Neuronal stem cell (in vitro differentiated cells): ENCODE measurements around the gene RPP25L.

Source experiments
- DNase-seq: peaks from one replicate; pipeline ENCODE4 v3.0.0-alpha.2; 2013; ENCODE audit warnings: low spot score
- H2AFZ ChIP-seq: one replicate; pipeline ENCODE4 v1.6.1; 2013; ENCODE audit warnings: mild to moderate bottlenecking, low read length, inconsistent platforms
- H2AK5ac ChIP-seq: 2 replicates; pipeline ENCODE4 v1.6.1; 2013; ENCODE audit warnings: low read depth, mild to moderate bottlenecking, inconsistent platforms, low read length, moderate library complexity, mixed read lengths
- H2BK120ac ChIP-seq: 2 replicates; pipeline ENCODE4 v1.6.1; 2013; ENCODE audit warnings: low read depth, mild to moderate bottlenecking, inconsistent platforms, low read length, moderate library complexity, mixed read lengths
- H2BK12ac ChIP-seq: one replicate; pipeline ENCODE4 v1.6.1; 2013; ENCODE audit warnings: low read length, inconsistent platforms
- H2BK15ac ChIP-seq: 2 replicates; pipeline ENCODE4 v1.6.1; 2013; ENCODE audit warnings: mild to moderate bottlenecking, low read length, inconsistent platforms, mixed read lengths
- H2BK5ac ChIP-seq: one replicate; pipeline ENCODE4 v1.6.1; 2013; ENCODE audit warnings: inconsistent platforms, mild to moderate bottlenecking, low read length, moderate library complexity
- H3K14ac ChIP-seq: one replicate; pipeline ENCODE4 v1.6.1; 2013; ENCODE audit warnings: low read length, inconsistent platforms
- H3K18ac ChIP-seq: 2 replicates; pipeline ENCODE4 v1.6.1; 2013; ENCODE audit warnings: low read length, inconsistent platforms
- H3K23ac ChIP-seq: 2 replicates; pipeline ENCODE4 v1.6.1; 2013; ENCODE audit warnings: low read depth, mild to moderate bottlenecking, mixed read lengths, low read length, inconsistent platforms; ENCODE audit not compliant: poor library complexity
- H3K27ac ChIP-seq: replicated peaks from 3 replicates; pipeline ENCODE4 v1.5.1; 2013; ENCODE audit warnings: low read length, inconsistent platforms
- H3K27me3 ChIP-seq, 3 experiments: 2 replicates each; pipeline ENCODE4 v1.6.1; 2013; ENCODE audit warnings: low read length in 3 of 3, mild to moderate bottlenecking in 2 of 3, inconsistent platforms in 1 of 3, low read depth in 1 of 3, mixed read lengths in 1 of 3, moderate library complexity in 1 of 3; ENCODE audit not compliant: control insufficient read depth in 3 of 3, insufficient read depth in 3 of 3
- H3K36me3 ChIP-seq, 2 donors: replicated peaks in 1 of 2; 2 replicates each; pipeline ENCODE4 v1.6.1; 2013; ENCODE audit warnings: low read length in 2 of 2; ENCODE audit not compliant: control insufficient read depth in 2 of 2, insufficient read depth in 2 of 2
- H3K4ac ChIP-seq: 2 replicates; pipeline ENCODE4 v1.6.1; 2013; ENCODE audit warnings: inconsistent platforms, mild to moderate bottlenecking, low read length, moderate library complexity
- H3K4me1 ChIP-seq, 2 donors: 1 replicate in 1 of 2; 2 replicates in 1 of 2; pipeline ENCODE4 v1.6.1; 2013; ENCODE audit warnings: low read length in 2 of 2, low read depth in 1 of 2; ENCODE audit not compliant: control insufficient read depth in 2 of 2, insufficient read depth in 1 of 2
- H3K4me2 ChIP-seq: one replicate; pipeline ENCODE4 v1.6.1; 2013; ENCODE audit warnings: mild to moderate bottlenecking, low read length, inconsistent platforms; ENCODE audit not compliant: insufficient read depth, poor library complexity, severe bottlenecking
- H3K4me3 ChIP-seq, 2 donors: 2 replicates each; pipeline ENCODE4 v1.5.1; 2013; ENCODE audit warnings: low read length in 2 of 2, mild to moderate bottlenecking in 2 of 2, inconsistent platforms in 1 of 2, moderate library complexity in 1 of 2
- H3K79me1 ChIP-seq: one replicate; pipeline ENCODE4 v1.6.1; 2013; ENCODE audit warnings: low read depth, mild to moderate bottlenecking, inconsistent platforms, low read length, moderate library complexity
- H3K9ac ChIP-seq: one replicate; pipeline ENCODE4 v1.6.1; 2013; ENCODE audit warnings: mild to moderate bottlenecking, low read depth, low read length, inconsistent platforms; ENCODE audit not compliant: poor library complexity
- H3K9me3 ChIP-seq, 2 donors: replicated peaks in 1 of 2; 2 replicates each; pipeline versions ENCODE3 to v1.6.1; 2013; ENCODE audit warnings: low read length in 2 of 2, mild to moderate bottlenecking in 2 of 2, inconsistent platforms in 1 of 2, low read depth in 1 of 2, mixed read lengths in 1 of 2, moderate library complexity in 1 of 2; ENCODE audit not compliant: control insufficient read depth in 2 of 2, insufficient read depth in 1 of 2
- H4K8ac ChIP-seq: one replicate; pipeline ENCODE4 v1.6.1; 2013; ENCODE audit warnings: low read depth, mild to moderate bottlenecking, inconsistent platforms, low read length, moderate library complexity
- H4K91ac ChIP-seq: one replicate; pipeline ENCODE4 v1.6.1; 2013; ENCODE audit warnings: low read length, low read depth, mild to moderate bottlenecking, inconsistent platforms; ENCODE audit not compliant: poor library complexity
- WGBS, 2 donors: extraction: QIAGEN DNeasy Blood & Tissue Kit; methylation state at CpG; one replicate each; pipeline ENCODE4 v1.1.7; 2013; ENCODE audit warnings: missing lambda C conversion rate in 2 of 2, mixed read lengths in 1 of 2; ENCODE audit not compliant: insufficient read length in 2 of 2, insufficient replicate concordance in 1 of 2; ENCODE audit errors: extremely low coverage in 2 of 2; 5-methylcytosine and 5-hydroxymethylcytosine counted together

RPP25L gene

GRCh38 chr9:34585946-34586669 is 25.8 kb downstream of the RPP25L start:
- H2BK12ac ChIP-seq: no peak overlapping the region
- no peak overlapping the region for H2AFZ ChIP-seq
- no peak for DNase-seq
- H2BK15ac ChIP-seq: peak overlapping the region; percentile 25
- no peaks in the 10 kb centered on the region for H3K9me3 ChIP-seq
- no CpG with 5 or more reads among the region's 11 CpGs for WGBS, 2 donors
- H3K36me3 ChIP-seq: peaks cover 0 to 36% of the 10 kb centered on the region in 2 donors
- no peak overlapping the region for H2BK120ac ChIP-seq
- no peak overlapping the region for H2BK5ac ChIP-seq
- H3K27ac ChIP-seq: no peak overlapping the region
- H4K8ac ChIP-seq: no peak overlapping the region
- H3K18ac ChIP-seq: peak overlapping the region; percentile 55
- no peak overlapping the region for H3K9ac ChIP-seq
- H4K91ac ChIP-seq: no peak overlapping the region
- H3K27me3 ChIP-seq: peaks cover 0 to 44% (median under 1%) of the 10 kb centered on the region in 3 experiments
- H3K4me2 ChIP-seq: no peak overlapping the region
- H3K4me1 ChIP-seq: peaks cover 48 to 63% of the 10 kb centered on the region in 2 donors
- H3K14ac ChIP-seq: no peak overlapping the region
- no peak overlapping the region for H3K23ac ChIP-seq
- H3K4ac ChIP-seq: no peak overlapping the region
- peak overlapping the region; percentile 14 for H2AK5ac ChIP-seq
- peaks cover 7% of the 10 kb centered on the region for H3K79me1 ChIP-seq
- no peak overlapping the region for H3K4me3 ChIP-seq

- peaks cover 0 to 33% (median 0%) of the 10 kb centered on the region in 3 experiments for H3K27me3 ChIP-seq
- DNase-seq: no peak
- no peak overlapping the region for H2BK5ac ChIP-seq
- no peak overlapping the region for H2AFZ ChIP-seq
- H3K4me3 ChIP-seq: no peak overlapping the region
- peaks cover 49 to 64% of the 10 kb centered on the region in 2 donors for H3K4me1 ChIP-seq
- H3K18ac ChIP-seq: no peak overlapping the region
- no peak overlapping the region for H3K4me2 ChIP-seq
- no peak overlapping the region for H2BK12ac ChIP-seq
- no CpG with 5 or more reads among the region's 5 CpGs for WGBS, 2 donors
- no peak overlapping the region for H3K14ac ChIP-seq
- no peak overlapping the region for H4K8ac ChIP-seq
- peak overlapping the region; percentile 16 for H2AK5ac ChIP-seq
- H3K9ac ChIP-seq: no peak overlapping the region
- no peak overlapping the region for H2BK15ac ChIP-seq
- no peak overlapping the region for H3K27ac ChIP-seq
- no peak overlapping the region for H3K4ac ChIP-seq
- H3K36me3 ChIP-seq: peaks cover 0 to 36% of the 10 kb centered on the region in 2 donors
- no peak overlapping the region for H3K23ac ChIP-seq
- no peaks in the 10 kb centered on the region for H3K9me3 ChIP-seq
- no peak overlapping the region for H2BK120ac ChIP-seq
- H3K79me1 ChIP-seq: peaks cover 7% of the 10 kb centered on the region
- no peak overlapping the region for H4K91ac ChIP-seq
Observed at GRCh38 chr9:34584970-34585369, 26.9 kb downstream of the RPP25L start.

GRCh38 chr9:34582787-34583186 is 29.1 kb downstream of the RPP25L start:
- Histone ChIP-seq H2BK12ac (no peak overlapping the region), H3K27ac (no peak overlapping the region), H3K4me3 (no peak overlapping the region), H3K9ac (no peak overlapping the region), H2AK5ac (no peak overlapping the region), H3K23ac (no peak overlapping the region), H3K9me3 (no peaks in the 10 kb centered on the region), H2BK5ac (no peak overlapping the region), H3K18ac (no peak overlapping the region), H3K4me1 (peaks cover 58 to 75% of the 10 kb centered on the region in 2 donors), H3K27me3 (peaks cover 0 to 18% (median 0%) of the 10 kb centered on the region in 3 experiments), H3K4me2 (no peak overlapping the region), H4K8ac (no peak overlapping the region), H3K79me1 (peaks cover 5% of the 10 kb centered on the region), H3K4ac (no peak overlapping the region), H3K14ac (no peak overlapping the region), H4K91ac (no peak overlapping the region), H2BK15ac (no peak overlapping the region), H2AFZ (no peak overlapping the region), H2BK120ac (no peak overlapping the region), H3K36me3 (peaks cover 0 to 33% of the 10 kb centered on the region in 2 donors)
- no peak for DNase-seq
- no CpG with 5 or more reads among the region's 5 CpGs for WGBS, 2 donors

- Histone ChIP-seq H3K14ac (no peak overlapping the region), H2BK5ac (no peak overlapping the region), H2BK120ac (peak overlapping the region; percentile 32), H3K79me1 (peaks cover 5% of the 10 kb centered on the region), H3K18ac (peak overlapping the region; percentile 1), H2AFZ (no peak overlapping the region), H3K9ac (no peak overlapping the region), H3K4ac (no peak overlapping the region), H2BK12ac (no peak overlapping the region), H3K4me2 (no peak overlapping the region), H3K27me3 (peaks cover 0 to 6% (median 0%) of the 10 kb centered on the region in 3 experiments), H4K8ac (no peak overlapping the region), H3K9me3 (no peaks in the 10 kb centered on the region), H4K91ac (no peak overlapping the region), H3K4me1 (peaks cover 61 to 73% of the 10 kb centered on the region in 2 donors), H3K23ac (no peak overlapping the region), H2BK15ac (peak overlapping the region; percentile 1), H2AK5ac (peak overlapping the region; percentile 9), H3K36me3 (peaks cover 0 to 30% of the 10 kb centered on the region in 2 donors), H3K4me3 (no peak overlapping the region), H3K27ac (peak overlapping the region; percentile 91)
- WGBS, 2 donors: no CpG with 5 or more reads among the region's 3 CpGs
- DNase-seq: no peak
Observed at GRCh38 chr9:34581318-34581717, 30.6 kb downstream of the RPP25L start.
